Erythroblast (primary cell): Measurements from ENCODE around the gene ATPAF2.

Source experiments
- GATA1 ChIP-seq: IDR thresholded peaks from 2 replicates; pipeline ENCODE4 v1.6.1; 2011; ENCODE audit warnings: low read depth, mild to moderate bottlenecking, control low read depth, low read length, moderate library complexity
- POLR2A ChIP-seq: IDR thresholded peaks from 2 replicates; pipeline ENCODE4 v1.6.1; 2011; ENCODE audit warnings: mild to moderate bottlenecking, low read length

GRCh38 chr17:17987901-17988300, 51.1 kb downstream of the ATPAF2 start:
- TF ChIP-seq POLR2A (no peak), GATA1 (no peak)
